HepG2 (cell line): ENCODE measurements around the gene BCL11B. TPM values are rescaled to one million over a fixed set of nuclear protein-coding genes. Genes with fewer than 3 reads are reported as not detected.

Experiments
- ATAC-seq: fragments of 200-7000 bp; cut with Tn5 transposase; 3 replicates; pipeline ENCODE4 v1.9.1; 2020; ENCODE audit warnings: mild to moderate bottlenecking, moderate library complexity
- BruUV-seq: library from RNA; stranded (reverse); fragments of 400-500 nt; replicated peaks from 2 replicates; lab custom pipeline; 2021; lab: Mats Ljungman, UMichigan
- CTCF ChIA-PET: fragments of 300-600 bp; formaldehyde crosslinking; extraction: SDS; loops from one replicate; lab custom pipeline; 2021; ENCODE audit warnings: low total read pairs, inconsistent platforms, low intra/inter-chr PET ratio; lab: Yijun Ruan, JAX
- POLR2A ChIA-PET: fragments of 350-600 bp; sonication (Branson Sonifier 250); formaldehyde crosslinking; loops from one replicate; lab custom pipeline; 2020; ENCODE audit warnings: antibody characterized with exemption, inconsistent platforms; lab: Yijun Ruan, JAX
- DNase-seq: peaks from one replicate; pipeline ENCODE4 v3.0.0-alpha.2; 2015; ENCODE audit warnings: low spot score
- FAIRE-seq: peaks from 3 replicates; lab custom pipeline; 2011; peaks lifted over from hg19 to GRCh38; lab: Jason Lieb, UNC
- H2AFZ ChIP-seq: one replicate; pipeline ENCODE4 v1.6.1; 2011; ENCODE audit warnings: low read length, inconsistent platforms
- H3K27ac ChIP-seq: fragments of 300-600 bp; 3 replicates; pipeline ENCODE4 v1.8.0; 2011; ENCODE audit warnings: mixed run types, mild to moderate bottlenecking, mixed read lengths, low read length, inconsistent platforms; ENCODE audit not compliant: insufficient read depth; ENCODE audit errors: extremely low read length
- H3K27me3 ChIP-seq, 2 experiments: fragments of 200-600 bp in 1 of 2; 2 replicates in 1 of 2; 3 replicates in 1 of 2; pipeline versions ENCODE4 v1.6.0 to v1.8.0; 2011; ENCODE audit warnings: low read length in 2 of 2, mild to moderate bottlenecking in 2 of 2, moderate library complexity in 2 of 2, inconsistent platforms in 1 of 2; ENCODE audit not compliant: insufficient read depth in 2 of 2, control insufficient read depth in 1 of 2
- H3K36me3 ChIP-seq, 2 experiments: fragments of 200-600 bp in 1 of 2; replicated peaks in 1 of 2; 2 replicates in 1 of 2; 3 replicates in 1 of 2; pipeline versions ENCODE4 v1.5.1 to v1.8.0; 2011; ENCODE audit warnings: low read length in 2 of 2, inconsistent platforms in 1 of 2; ENCODE audit not compliant: insufficient read depth in 2 of 2, control insufficient read depth in 1 of 2
- H3K4me1 ChIP-seq: 2 replicates; pipeline ENCODE4 v1.5.1; 2012; ENCODE audit warnings: low read length, inconsistent platforms; ENCODE audit not compliant: insufficient read depth
- H3K4me2 ChIP-seq: 2 replicates; pipeline ENCODE4 v1.6.0; 2011; ENCODE audit warnings: low read depth, low read length, inconsistent platforms
- H3K4me3 ChIP-seq, 3 experiments: fragments of 200-600 bp in 1 of 3; sonication (generic), shearing (Covaris generic) in 1 of 3; replicated peaks in 1 of 3; 2 replicates each; pipeline ENCODE4 v1.5.1; 2011 to 2016; ENCODE audit warnings: low read length in 3 of 3, inconsistent platforms in 2 of 3, low read depth in 2 of 3, mild to moderate bottlenecking in 2 of 3, control low read depth in 1 of 3, mixed read lengths in 1 of 3; ENCODE audit not compliant: insufficient read depth in 1 of 3
- H3K79me2 ChIP-seq: one replicate; pipeline ENCODE4 v1.6.1; 2011; ENCODE audit warnings: low read length, inconsistent platforms; ENCODE audit not compliant: insufficient read depth
- H3K9ac ChIP-seq: 2 replicates; pipeline ENCODE4 v1.6.0; 2011; ENCODE audit warnings: mild to moderate bottlenecking, low read depth, low read length, inconsistent platforms; ENCODE audit not compliant: insufficient read depth
- H3K9me3 ChIP-seq: 2 replicates; pipeline ENCODE4 v1.5.1; 2012; ENCODE audit warnings: mild to moderate bottlenecking, low read length
- H4K20me1 ChIP-seq: 2 replicates; pipeline ENCODE4 v1.6.0; 2011; ENCODE audit warnings: inconsistent platforms, mild to moderate bottlenecking, low read length, moderate library complexity; ENCODE audit not compliant: insufficient read depth
- KDM6A ChIP-seq: IDR thresholded peaks from 2 replicates; pipeline ENCODE4 v1.6.1; 2016; ENCODE audit warnings: low read depth
- PHF5A ChIP-seq: IDR thresholded peaks from one replicate; pipeline ENCODE4 v1.6.1; 2018; ENCODE audit warnings: low read depth, missing genetic modification reagents; ENCODE audit not compliant: unreplicated experiment
- RXRB ChIP-seq: IDR thresholded peaks from 2 replicates; pipeline ENCODE4 v1.6.1; 2016; ENCODE audit warnings: borderline replicate concordance, missing genetic modification reagents, missing compliant biosample characterization
- SMAD3 ChIP-seq: sonication (generic); formaldehyde crosslinking; IDR thresholded peaks from 2 replicates; pipeline ENCODE4 v1.4.0; 2020; ENCODE audit warnings: missing genetic modification reagents
- TCF7 ChIP-seq: sonication (generic); IDR thresholded peaks from 2 replicates; pipeline ENCODE4 v1.6.1; 2016; ENCODE audit warnings: antibody characterized with exemption, low read depth
- ZEB1 ChIP-seq: IDR thresholded peaks from 2 replicates; pipeline ENCODE4 v1.6.1; 2012; ENCODE audit warnings: mild to moderate bottlenecking, low read depth, inconsistent platforms; ENCODE audit not compliant: insufficient replicate concordance
- ZKSCAN1 ChIP-seq: fragments of 150-350 bp; IDR thresholded peaks from 2 replicates; pipeline ENCODE4 v1.6.1; 2014; ENCODE audit warnings: low read length
- ZMYM3 ChIP-seq: sonication (generic); formaldehyde crosslinking; IDR thresholded peaks from 2 replicates; pipeline ENCODE4 v1.5.1; 2020; ENCODE audit warnings: mild to moderate bottlenecking, missing genetic modification reagents
- ZNF235 ChIP-seq: sonication (generic); formaldehyde crosslinking; IDR thresholded peaks from 2 replicates; pipeline ENCODE4 v1.8.1; 2023; ENCODE audit warnings: mild to moderate bottlenecking, missing genetic modification reagents, borderline replicate concordance
- ZNF333 ChIP-seq: sonication (generic); formaldehyde crosslinking; IDR thresholded peaks from 2 replicates; pipeline ENCODE4 v1.4.0; 2020; ENCODE audit warnings: mild to moderate bottlenecking, missing genetic modification reagents, borderline replicate concordance
- ZNF614 ChIP-seq: IDR thresholded peaks from 2 replicates; pipeline ENCODE4 v1.6.1; 2018; ENCODE audit warnings: missing biosample characterization, missing genetic modification reagents, inconsistent platforms, borderline replicate concordance
- ZNF644 ChIP-seq: IDR thresholded peaks from 2 replicates; pipeline ENCODE4 v1.6.1; 2016; ENCODE audit warnings: low read depth
- WGBS: methylation state at CpG from one replicate; pipeline ENCODE4 v1.1.6; 2017; ENCODE audit warnings: low lambda C conversion rate; 5-methylcytosine and 5-hydroxymethylcytosine counted together
- in situ Hi-C: cut with HindIII; loops from 2 replicates; pipeline ENCODE4 v1.10.0; 2017; ENCODE audit warnings: low pct_unique_long_range_greater_than_20kb; ENCODE audit not compliant: extremely low pct_ligation_motif_present
- intact Hi-C: fragments of 100-400 bp; cut with micrococcal nuclease; formaldehyde crosslinking; loops from one replicate; pipeline ENCODE4 v1.10.0; 2022; ENCODE audit not compliant: unreplicated experiment
- polyA plus RNA-seq, 8 experiments: library from polyadenylated mRNA; depleted of rRNA in 3 of 8; stranded (reverse) in 7 of 8; unstranded in 1 of 8; fragments of >200 nt; fragmentation: Illumina TruSeq in 4 of 8; extraction: Trizol in 4 of 8; gene quantifications; 2 replicates each; pipeline versions ENCODE4 v1.2.1 to v1.2.3, GENCODE V29; 2011 to 2016; ENCODE audit warnings: low read depth in 4 of 8, missing spikeins in 1 of 8, mixed read lengths in 1 of 8; ENCODE audit not compliant: insufficient read depth in 1 of 8
- total RNA-seq, 5 experiments: library from RNA; depleted of rRNA; stranded (reverse); fragments of >200 nt; fragmentation: Illumina TruSeq; extraction: Trizol; gene quantifications; 2 replicates each; pipeline ENCODE4 v1.2.3, GENCODE V29; 2016; ENCODE audit warnings: low read depth in 1 of 5
- TF ChIP-seq, protein P1 (sequence below): sonication (generic); formaldehyde crosslinking; conservative IDR thresholded peaks from 2 replicates; pipeline ENCODE4 v1.8.0; 2022; ENCODE audit warnings: low read depth, missing genetic modification reagents
- TF ChIP-seq, protein P2 (sequence below): sonication (generic); formaldehyde crosslinking; conservative IDR thresholded peaks from 2 replicates; pipeline ENCODE4 v1.5.0; 2020; ENCODE audit warnings: missing genetic modification reagents
- TF ChIP-seq, protein P3 (sequence below): sonication (generic); formaldehyde crosslinking; IDR thresholded peaks from 2 replicates; pipeline ENCODE4 v1.4.0; 2020; ENCODE audit warnings: mild to moderate bottlenecking, missing genetic modification reagents
- TF ChIP-seq, protein P4 (sequence below): sonication (generic); formaldehyde crosslinking; IDR thresholded peaks from 2 replicates; pipeline ENCODE4 v1.4.0; 2020; ENCODE audit warnings: mild to moderate bottlenecking, missing genetic modification reagents

Gene BCL11B
- total and polyA plus RNA-seq, 2 of the 13 experiments (the other 11 are each of a cell fraction or from before 2014, with no cell fraction given), result not detected

DNA sequence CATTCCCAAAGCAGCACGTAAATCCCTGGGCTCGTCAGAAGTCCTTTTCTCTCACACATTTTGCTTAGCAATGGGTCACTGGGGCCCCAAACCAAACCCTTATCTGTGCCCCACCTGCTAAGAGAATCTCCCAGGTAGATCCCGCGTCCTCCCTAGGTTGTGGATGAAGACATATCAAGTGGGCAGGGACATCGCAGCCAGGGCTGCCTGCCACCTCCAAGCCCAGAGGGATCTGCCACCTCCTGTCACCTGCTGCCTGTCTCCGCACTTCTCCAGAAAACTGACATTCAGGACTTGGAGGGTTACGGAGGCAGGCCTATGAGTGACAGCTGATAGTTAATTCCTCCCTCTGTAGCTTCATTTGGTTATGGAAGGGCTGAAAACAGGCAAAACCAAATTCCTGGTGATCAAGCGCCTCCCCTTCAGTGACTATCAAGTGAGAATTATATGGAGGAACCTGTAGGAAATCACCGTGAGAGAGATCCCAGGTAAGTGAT lies 19.5 kb downstream of the BCL11B start:
- Histone ChIP-seq H4K20me1 (no peaks in the 10 kb centered on the region), H3K27me3 (peaks cover 3 to 45% of the 10 kb centered on the region in 2 experiments; a peak in 4 of 5 replicates), H3K4me2 (no peak overlapping the region), H3K27ac (no peak overlapping the region), H3K4me1 (no peaks in the 10 kb centered on the region), H3K4me3 (no peak overlapping the region), H3K79me2 (no peaks in the 10 kb centered on the region), H2AFZ (no peak overlapping the region), H3K36me3 (no peaks in the 10 kb centered on the region), H3K9me3 (no peaks in the 10 kb centered on the region), H3K9ac (no peak overlapping the region)
- FAIRE-seq (no peak), DNase-seq (no peak), ATAC-seq (no peak)
- no TSS peak for BruUV-seq
- intact Hi-C loops, result no loop called here
- no peak for TF ChIP-seq ZNF614 (CRISPR knock-in tag)
- TF ChIP-seq KDM6A (CRISPR knock-in tag), result no peak
- TF ChIP-seq RXRB (CRISPR knock-in tag), result no peak
- TF ChIP-seq ZKSCAN1, result no peak
- TF ChIP-seq SMAD3 (CRISPR knock-in tag), result no peak
- TF ChIP-seq ZMYM3 (CRISPR knock-in tag), result no peak
- TF ChIP-seq, protein P1, sequence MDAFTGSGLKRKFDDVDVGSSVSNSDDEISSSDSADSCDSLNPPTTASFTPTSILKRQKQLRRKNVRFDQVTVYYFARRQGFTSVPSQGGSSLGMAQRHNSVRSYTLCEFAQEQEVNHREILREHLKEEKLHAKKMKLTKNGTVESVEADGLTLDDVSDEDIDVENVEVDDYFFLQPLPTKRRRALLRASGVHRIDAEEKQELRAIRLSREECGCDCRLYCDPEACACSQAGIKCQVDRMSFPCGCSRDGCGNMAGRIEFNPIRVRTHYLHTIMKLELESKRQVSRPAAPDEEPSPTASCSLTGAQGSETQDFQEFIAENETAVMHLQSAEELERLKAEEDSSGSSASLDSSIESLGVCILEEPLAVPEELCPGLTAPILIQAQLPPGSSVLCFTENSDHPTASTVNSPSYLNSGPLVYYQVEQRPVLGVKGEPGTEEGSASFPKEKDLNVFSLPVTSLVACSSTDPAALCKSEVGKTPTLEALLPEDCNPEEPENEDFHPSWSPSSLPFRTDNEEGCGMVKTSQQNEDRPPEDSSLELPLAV, result no peak
- TF ChIP-seq, protein P2, sequence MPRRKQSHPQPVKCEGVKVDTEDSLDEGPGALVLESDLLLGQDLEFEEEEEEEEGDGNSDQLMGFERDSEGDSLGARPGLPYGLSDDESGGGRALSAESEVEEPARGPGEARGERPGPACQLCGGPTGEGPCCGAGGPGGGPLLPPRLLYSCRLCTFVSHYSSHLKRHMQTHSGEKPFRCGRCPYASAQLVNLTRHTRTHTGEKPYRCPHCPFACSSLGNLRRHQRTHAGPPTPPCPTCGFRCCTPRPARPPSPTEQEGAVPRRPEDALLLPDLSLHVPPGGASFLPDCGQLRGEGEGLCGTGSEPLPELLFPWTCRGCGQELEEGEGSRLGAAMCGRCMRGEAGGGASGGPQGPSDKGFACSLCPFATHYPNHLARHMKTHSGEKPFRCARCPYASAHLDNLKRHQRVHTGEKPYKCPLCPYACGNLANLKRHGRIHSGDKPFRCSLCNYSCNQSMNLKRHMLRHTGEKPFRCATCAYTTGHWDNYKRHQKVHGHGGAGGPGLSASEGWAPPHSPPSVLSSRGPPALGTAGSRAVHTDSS, result no peak
- no peak for TF ChIP-seq PHF5A (CRISPR knock-in tag)
- no peak for TF ChIP-seq ZNF333 (CRISPR knock-in tag)
- no peak for TF ChIP-seq ZNF235
- TF ChIP-seq ZEB1, result no peak
- TF ChIP-seq TCF7, result no peak
- TF ChIP-seq, protein P3, sequence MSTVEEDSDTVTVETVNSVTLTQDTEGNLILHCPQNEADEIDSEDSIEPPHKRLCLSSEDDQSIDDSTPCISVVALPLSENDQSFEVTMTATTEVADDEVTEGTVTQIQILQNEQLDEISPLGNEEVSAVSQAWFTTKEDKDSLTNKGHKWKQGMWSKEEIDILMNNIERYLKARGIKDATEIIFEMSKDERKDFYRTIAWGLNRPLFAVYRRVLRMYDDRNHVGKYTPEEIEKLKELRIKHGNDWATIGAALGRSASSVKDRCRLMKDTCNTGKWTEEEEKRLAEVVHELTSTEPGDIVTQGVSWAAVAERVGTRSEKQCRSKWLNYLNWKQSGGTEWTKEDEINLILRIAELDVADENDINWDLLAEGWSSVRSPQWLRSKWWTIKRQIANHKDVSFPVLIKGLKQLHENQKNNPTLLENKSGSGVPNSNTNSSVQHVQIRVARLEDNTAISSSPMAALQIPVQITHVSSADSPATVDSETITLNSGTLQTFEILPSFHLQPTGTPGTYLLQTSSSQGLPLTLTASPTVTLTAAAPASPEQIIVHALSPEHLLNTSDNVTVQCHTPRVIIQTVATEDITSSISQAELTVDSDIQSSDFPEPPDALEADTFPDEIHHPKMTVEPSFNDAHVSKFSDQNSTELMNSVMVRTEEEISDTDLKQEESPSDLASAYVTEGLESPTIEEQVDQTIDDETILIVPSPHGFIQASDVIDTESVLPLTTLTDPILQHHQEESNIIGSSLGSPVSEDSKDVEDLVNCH (CRISPR knock-in tag), result no peak
- TF ChIP-seq, protein P4, sequence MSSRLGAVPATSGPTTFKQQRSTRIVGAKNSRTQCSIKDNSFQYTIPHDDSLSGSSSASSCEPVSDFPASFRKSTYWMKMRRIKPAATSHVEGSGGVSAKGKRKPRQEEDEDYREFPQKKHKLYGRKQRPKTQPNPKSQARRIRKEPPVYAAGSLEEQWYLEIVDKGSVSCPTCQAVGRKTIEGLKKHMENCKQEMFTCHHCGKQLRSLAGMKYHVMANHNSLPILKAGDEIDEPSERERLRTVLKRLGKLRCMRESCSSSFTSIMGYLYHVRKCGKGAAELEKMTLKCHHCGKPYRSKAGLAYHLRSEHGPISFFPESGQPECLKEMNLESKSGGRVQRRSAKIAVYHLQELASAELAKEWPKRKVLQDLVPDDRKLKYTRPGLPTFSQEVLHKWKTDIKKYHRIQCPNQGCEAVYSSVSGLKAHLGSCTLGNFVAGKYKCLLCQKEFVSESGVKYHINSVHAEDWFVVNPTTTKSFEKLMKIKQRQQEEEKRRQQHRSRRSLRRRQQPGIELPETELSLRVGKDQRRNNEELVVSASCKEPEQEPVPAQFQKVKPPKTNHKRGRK, result no peak
- TF ChIP-seq ZNF644, result no peak
- WGBS, result 48% methylated on average over 9 of the region's 9 CpGs
- in situ Hi-C loops, result loop anchor here (25.0 kb wide), 2 partner anchors 1115 to 1265 kb away; no protein-coding TSS in a partner anchor
- CTCF ChIA-PET, result no interaction called here
- POLR2A ChIA-PET, result no interaction called here
